GM19463 (cell line): ENCODE results near the gene ATAD3B.
"Not testable (repeated sequence)": the region's sequence is repeated elsewhere in the genome, so short reads cannot be mapped to it uniquely, and the experiment has no call there.

Experiments
- ATAC-seq: cut with Tn5 transposase; IDR thresholded peaks from one replicate; pipeline ENCODE4 v1.9.1; 2021; ENCODE audit warnings: mild to moderate bottlenecking, moderate library complexity; ENCODE audit not compliant: unreplicated experiment

Gene ATAD3B

DNA sequence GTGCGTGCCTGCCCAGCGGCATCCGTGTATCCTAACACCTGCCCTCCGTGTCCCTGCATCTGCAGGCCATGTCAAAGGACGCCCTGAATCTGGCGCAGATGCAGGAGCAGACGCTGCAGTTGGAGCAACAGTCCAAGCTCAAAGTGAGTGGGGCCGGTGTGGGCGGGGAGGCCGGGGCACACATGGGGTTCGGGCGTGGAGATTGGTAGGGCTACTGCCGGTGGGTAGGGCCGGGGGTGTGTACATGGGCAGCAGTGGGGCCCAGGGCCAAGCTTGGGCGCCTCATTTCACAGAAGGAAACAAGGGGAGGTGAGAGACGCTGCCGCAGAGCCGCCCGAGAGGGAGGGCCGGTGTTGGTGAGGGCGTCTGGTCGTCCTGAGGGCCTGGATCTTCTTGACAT, 20.9 kb upstream of the ATAD3B start:
- not testable (repeated sequence) for ATAC-seq

DNA sequence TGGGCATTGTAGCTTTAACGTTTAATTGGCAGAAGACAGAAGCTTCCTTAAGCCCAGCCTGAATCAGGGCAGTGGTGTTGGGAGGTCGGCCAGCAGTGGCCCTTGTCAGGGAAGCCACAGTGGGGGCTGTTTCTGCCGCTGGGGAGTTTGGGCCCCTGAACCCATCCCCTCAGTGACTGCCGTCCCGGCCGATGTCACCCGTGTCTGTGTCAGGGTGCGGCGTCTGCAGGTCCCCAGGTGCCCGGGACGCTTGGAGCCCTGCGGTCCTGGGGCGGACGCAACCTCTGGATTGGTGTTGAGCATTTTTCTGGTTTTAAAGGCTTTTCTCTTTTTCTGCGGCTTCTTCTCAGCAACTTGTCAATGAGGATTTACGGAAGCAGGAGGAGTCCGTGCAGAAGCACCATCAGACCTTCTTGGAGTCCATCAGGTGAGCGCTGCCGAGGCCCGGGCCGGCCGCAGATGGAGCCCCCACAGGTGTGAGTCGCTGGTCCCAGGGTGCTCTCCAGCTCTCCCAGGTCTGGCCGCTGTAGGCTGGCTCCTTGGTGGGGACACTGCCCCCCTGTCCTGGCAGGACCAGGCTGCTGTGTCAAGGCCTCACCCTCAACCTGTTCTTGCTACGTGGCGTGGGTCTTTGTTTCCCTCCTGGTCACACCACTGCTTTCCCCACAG, 19.7 kb upstream of the ATAD3B start:
- ATAC-seq = no peak

DNA sequence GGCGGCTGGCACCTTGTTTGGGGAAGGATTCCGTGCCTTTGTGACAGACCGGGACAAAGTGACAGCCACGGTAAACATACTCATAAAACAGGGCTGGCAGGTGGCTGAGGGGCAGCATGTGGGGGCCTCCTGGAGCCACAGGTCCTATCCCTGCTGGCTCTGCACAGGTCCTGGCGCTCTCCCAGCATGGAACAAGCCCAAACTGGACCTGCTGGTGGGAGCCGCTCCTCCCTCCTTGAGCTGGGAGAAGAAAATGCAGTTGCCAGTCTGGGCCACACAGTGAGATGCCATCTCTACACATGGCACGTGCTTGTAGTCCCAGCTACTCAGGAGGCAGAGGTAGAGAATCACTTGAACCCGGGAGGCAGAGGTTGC, 19.2 kb upstream of the ATAD3B start:
- not testable (repeated sequence) for ATAC-seq

DNA sequence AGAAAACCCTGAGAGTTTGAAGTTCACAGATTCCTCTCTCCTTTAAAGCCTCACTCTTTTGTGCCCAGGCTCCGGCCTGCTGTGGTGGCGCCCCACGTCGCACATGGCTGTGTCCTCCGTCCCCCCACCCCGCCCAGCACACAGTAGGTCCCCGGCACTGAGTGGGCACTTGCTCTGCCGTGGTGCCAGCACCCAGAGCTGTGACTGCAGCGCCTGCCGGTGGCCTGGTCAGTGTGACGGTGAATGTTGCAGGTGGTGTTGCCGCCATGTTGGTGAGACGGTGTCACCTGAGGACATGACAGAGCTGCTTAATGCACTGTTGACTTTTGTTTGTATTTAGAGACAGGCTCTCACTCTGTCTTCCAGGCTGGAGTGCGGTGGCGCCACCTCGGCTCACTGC, 18.7 kb upstream of the ATAD3B start:
- ATAC-seq = no peak

DNA sequence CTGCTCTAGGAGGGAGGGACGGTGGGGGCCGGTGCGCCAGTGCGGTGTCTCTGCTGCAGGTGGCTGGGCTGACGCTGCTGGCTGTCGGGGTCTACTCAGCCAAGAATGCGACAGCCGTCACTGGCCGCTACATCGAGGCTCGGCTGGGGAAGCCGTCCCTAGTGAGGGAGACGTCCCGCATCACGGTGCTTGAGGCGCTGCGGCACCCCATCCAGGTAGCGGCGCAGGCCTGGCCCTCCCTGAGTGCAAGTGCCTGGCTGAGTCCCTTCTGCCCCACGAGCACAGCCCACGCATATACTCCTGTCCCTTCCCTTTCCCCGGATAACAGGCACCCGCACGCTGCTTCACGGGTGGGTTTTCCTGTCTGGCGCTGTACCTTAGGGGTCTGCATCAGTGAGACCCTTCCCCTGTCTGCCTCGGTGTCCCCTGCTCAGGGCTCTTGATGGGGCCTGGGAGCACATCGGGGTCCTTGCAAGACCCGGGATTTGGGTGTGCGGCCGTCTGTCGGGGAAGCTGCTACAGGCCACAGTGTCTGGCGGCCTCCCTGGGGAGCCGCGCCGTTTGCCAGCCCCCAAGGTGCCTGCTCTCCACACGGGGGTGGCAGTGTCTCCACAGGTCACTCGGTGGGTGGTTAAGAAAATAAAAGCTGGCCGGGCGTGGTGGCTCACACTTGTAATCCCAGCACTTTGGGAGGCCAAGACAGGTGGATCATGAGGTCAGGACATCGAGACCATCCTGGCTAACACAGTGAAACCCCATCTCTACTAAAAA, 17.1 kb upstream of the ATAD3B start:
- not testable (repeated sequence) for ATAC-seq

DNA sequence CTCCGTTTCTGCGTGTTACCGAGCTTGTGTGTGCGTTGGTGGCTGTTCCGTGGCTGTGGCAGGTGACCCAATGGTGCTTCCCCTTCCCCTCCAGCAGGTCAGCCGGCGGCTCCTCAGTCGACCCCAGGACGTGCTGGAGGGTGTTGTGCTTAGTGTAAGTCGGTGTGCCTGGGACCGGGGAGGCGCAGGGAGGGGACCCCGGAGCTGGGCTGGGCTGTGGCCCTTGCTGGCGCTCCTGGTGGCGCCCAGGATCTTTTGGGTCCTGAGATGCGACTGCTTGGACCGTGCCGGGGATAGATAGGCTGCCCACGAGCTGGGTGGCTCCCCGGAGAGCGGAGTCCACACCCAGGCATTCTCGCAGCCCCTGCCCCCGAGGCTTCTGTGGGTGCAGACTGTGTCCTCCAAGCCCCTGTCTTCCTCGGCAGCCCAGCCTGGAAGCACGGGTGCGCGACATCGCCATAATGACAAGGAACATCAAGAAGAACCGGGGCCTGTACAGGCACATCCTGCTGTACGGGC, 16.1 kb upstream of the ATAD3B start:
- ATAC-seq = no peak

DNA sequence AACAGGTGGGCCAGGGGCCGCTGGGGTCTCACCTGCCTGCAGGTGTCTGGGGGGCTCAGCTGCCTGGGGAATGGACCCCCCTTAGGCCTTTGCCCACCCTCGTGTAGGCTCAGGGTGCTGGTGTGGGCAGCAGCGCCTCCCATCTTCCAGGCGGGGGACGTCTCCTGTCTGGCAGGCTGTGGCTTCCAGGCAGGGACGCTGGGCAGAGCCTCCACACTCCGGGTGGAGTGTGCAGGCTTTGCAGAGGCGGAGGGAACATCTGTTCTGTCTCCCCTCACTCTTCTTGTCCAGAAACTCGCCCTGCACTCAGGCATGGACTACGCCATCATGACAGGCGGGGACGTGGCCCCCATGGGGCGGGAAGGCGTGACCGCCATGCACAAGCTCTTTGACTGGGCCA, 15.6 kb upstream of the ATAD3B start:
- not testable (repeated sequence) for ATAC-seq

DNA sequence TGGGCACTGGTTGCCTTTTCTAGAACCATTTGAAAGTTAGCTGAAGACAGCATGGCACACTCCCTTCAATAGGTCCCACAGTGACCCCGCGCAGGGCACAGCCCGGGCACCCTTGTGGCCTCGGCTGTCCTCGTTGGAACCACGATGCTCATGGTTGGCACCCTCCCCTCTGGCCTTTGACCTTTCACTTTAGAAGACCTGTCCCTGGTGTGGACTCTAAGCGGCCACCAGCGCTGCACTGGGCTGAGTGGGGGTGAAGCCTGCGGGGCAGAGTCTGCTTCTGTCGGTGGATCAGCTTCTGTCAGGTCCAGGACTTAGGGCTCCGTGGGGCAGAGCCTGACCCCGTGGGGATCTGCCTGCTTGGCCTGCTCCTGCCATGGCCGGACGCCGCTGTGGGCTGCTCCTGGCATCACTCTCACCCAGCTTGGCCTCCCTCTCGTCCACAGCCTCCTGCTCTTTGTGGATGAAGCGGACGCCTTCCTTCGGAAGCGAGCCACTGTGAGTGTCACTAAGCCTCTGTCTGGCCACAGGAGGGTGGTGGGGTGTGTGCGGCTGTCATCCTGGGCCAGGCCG, 14.8 kb upstream of the ATAD3B start:
- not testable (repeated sequence) for ATAC-seq

DNA sequence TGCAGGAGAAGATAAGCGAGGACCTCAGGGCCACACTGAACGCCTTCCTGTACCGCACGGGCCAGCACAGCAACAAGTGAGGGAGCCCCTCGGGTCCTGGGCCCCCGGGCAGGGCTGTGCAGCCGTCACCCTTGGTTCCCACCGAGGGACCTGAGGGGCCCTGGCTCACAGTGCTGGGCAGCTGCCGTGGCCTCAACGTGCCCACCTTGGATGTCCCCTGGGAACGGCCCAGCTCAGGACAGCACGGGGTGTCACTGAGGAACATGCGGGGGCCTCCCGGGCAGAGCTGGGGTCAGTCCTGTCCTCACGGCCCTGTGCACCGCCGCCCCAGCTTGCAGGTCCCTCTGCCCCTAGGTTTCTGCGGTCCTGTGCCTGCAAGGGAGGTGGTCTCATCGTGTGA, 12.4 kb upstream of the ATAD3B start:
- not testable (repeated sequence) for ATAC-seq

DNA sequence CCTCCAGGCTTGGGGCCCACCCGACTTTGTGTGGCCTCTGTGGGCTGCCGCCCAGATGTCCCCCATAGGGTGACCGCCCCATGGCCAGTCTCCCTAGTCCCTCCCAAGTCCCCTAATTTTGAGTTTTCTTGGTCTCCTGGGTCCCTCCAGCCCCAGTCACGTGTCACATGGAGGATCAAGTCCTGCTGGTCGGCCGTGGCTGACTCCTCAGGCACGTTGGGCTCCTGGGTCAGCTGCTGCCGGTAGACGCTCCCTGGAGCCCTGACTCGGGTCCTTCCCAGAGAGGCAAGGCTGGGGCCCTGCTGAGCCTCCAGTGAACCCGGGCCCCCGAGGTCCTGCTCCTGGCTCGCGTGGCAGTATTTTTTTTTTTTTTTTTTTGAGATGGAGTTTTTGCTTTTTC, 11.9 kb upstream of the ATAD3B start:
- not testable (repeated sequence) for ATAC-seq

DNA sequence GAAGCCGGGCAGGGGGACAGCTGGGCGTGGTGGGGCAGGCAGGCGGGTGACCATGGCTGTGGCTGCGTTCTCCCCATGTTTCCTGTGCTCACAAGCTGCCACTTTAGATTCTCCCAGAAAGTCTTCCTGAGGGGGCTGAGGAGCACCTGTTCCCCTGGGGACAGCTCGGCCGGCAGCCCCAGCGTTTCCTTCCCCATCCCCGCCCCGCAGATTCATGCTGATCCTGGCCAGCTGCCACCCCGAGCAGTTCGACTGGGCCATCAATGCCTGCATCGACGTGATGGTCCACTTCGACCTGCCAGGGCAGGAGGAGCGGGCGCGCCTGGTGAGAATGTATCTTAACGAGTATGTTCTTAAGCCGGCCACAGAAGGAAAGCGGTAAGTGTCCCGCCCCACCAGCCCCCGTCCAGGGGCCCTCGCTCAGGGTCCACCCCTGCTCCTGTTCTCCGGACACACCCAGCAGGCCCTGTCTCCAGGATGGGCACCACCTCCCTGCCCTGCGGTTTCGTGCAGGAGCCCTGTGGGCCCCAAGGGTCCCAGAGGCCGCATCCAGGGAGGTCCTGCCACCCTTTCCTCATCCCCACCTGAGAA, 10.9 kb upstream of the ATAD3B start:
- ATAC-seq = no peak

DNA sequence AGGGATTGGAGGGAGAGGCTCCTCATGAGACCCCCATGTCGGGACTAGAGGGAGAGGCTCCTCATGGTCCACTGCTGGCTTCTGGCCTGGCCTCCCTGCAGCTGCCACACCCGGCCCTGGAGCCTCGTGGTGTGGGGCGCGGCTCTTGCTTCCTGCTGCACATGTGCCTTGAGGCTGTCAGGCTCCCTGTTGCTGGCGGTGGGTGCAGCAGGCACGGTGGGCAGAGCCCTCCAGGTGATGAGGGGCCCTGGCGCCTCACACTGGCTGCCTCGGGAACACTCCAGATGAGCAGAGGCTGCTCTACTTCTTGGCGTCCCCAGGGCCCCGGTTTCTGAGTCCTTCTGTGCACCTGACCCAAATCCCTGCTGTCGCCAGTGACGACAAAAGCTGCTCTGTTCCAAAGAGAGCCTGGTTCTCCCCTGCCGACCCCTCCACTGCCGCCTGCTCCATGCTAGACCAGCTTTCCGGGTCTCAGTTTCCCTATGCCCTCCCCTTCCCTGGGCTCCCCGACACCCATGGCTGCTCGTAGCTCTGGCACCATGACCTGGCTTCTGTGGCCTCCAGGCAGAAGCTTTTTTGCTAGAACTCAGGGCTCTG, 9.7 kb upstream of the ATAD3B start:
- ATAC-seq = no peak

DNA sequence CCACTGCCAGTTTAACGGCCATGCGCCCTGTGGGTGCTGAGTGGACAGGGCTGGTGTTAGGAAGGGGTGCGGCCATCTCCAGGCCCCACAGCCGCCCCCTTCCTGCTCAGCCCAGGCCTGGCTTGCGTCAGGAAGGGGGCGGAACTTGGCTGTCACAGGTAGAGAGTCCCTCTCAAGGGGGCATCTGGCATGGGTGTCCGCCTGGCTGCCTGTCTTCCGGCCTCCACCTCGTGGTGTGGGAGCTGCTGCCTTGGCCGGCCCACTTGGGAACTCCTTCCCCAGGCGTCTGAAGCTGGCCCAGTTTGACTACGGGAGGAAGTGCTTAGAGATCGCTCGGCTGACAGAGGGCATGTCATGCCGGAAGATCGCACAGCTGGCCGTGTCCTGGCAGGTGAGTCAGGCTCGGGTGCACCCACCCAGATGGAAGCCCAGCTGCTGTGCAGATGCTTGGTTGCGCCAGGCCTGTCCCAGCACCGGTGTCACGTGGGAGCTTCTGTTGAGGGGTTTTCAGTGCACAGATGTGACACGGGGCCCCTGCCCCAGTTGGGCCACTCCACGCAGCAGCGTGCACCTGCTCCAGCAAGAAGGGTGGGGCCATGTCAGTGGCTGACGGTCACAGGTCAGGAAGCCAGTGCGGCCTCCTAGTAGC, 9.1 kb upstream of the ATAD3B start:
- no peak for ATAC-seq

DNA sequence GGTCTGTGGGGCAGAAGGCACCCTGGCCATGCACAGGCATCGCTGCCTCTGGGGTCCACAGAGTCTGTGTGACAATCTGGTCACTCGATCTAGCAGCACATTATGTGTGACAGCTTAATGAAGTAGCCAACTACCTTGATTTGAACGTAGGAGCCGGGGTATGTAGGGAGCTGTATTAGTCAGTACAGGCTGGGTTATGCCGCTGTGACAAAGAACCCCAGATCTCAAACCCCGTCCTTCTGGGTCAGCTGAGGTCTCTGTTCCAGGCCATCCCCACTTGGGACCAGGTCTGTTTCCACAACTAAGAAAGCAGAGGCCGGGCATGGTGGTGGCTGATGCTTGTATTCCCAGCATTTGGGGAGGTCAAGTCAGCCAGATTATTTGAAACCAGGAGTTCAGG, 8.3 kb upstream of the ATAD3B start:
- ATAC-seq = no peak

DNA sequence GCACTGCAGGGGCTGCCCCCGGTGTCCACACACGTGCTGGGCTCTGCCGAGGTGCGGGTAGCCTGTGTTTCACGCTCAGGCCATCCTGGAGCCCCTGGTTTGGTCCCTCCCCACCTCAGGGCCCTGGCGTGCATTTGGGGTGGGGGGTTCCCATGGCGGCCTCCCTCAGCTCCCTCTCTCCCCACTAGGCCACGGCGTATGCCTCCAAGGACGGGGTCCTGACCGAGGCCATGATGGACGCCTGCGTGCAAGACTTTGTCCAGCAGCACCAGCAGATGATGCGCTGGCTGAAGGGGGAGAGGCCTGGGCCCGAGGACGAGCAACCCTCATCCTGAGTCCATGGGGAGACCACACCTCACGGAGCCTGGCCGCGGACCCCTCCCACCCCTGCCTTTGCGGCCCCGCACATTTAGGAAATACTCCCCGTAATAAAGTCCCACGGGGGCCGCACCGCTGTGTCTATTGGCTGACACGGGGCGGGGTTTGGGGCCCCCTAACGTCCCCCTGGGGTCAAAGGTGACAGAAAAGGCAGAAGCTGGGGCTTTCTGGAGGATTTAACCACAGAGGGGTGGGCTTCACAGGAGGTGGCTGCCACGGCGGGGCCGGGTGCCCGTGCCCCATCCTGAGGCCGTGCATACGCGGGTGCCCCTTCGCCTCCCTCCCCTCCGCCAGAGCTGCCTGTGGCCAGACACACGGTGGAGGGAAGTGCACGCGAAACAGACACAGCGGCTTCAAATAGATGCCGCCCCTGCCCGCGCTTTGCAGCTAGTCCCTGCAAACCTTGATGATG, 3.2 kb upstream of the ATAD3B start:
- not testable (repeated sequence) for ATAC-seq

DNA sequence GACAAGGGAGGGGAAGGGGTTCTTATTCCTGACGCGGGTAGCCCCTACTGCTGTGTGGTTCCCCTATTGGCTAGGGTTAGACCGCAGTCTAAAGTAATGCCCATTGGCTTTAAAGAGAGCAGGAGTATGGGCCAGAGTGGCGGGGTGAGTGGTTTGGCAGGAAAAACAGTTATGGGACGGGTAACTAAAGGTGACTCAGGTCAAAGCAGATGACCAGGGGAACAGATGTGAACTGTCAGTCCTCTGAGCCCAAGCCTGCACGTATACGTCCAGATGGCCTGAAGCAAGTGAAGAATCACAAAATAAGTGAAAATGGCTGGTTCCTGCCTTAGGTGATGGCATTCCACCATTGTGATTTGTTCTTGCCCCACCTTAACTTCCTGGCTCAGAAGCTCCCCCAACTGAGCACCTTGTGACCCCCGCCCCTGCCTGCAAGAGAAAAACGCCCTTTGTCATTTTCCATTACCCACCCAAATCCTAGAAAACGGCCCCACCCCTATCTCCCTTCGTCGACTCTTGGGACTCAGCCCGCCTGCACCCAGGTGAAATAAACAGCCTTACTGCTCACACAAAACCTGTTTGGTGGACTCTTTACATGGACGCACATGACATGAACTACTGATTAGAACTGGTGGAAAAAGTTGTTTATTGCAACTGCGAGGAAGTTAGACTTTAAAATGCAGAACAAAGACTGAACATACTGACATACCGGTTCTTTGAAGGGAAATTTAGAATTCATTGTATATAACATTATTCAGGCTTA, 758 bp upstream of the ATAD3B start:
- no peak for ATAC-seq

DNA sequence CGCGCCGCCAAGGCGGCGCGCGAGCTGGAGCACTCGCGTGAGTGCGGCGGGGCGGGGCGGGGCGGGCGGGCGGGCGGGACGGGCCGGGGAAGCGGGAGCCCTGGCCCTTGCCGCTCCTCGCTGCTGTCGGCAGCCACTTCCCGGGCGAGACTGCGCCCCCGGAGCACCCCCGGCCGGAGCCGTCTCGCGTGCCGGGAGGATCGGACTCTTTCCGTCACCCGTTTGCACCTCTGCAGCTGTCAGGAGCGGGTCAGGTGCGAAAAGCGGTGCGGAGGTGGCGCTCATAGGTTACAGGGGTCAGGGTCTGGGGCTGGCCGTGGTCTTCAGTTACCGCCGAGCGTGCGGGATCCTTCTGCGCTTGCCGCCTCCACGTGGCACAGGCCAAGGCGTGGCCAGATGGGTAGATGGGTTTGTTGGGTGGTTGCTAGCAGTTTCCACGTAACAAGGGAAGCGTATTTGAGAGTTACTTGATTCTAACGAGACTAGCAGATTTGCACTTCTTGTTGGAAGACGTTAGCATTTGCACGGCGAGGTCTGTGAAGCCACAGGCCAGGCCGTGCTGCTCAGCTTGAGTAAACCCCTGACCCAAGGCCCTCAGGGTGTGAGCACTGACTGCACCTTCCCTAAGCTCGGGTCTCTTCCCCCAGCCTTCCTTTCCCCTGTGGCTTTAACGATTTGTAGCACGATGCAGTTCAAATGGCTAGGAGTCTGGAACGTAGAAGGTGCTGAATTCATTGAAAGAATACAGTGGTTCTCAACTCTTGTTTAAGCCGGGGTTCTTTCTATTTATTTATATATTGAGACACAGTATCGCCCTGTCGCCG, 700 bp downstream of the ATAD3B start:
- ATAC-seq = not testable (repeated sequence)

DNA sequence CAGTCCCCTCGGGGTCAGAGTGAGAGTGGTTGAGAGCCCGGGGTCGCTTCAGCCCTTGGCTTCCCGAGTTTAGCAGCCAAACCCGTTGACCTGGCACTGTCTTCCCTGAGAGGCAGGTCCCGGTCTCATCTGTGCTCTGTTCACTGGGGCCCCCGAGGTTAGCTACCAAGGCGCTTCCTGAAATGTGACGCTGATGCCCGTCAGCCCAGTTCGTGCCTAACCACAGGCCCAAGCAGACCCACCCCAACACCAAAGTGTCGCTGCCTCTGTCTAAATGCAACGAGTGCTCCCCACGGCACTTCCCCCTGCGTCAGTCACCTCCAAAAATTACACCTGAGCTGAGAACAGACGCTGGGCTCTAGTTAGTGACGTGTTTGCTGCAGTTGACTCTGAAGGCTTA, 4.4 kb downstream of the ATAD3B start:
- not testable (repeated sequence) for ATAC-seq
